GM13976 (cell line): Measurements from ENCODE around the gene LRRC41.
"Not testable (repeated sequence)": the region's sequence is repeated elsewhere in the genome, so short reads cannot be mapped to it uniquely, and the experiment has no call there.

Source experiments
- DNase-seq: peaks from one replicate; pipeline ENCODE4 v3.0.0; 2012; ENCODE audit warnings: low spot score
- CTCF ChIP-seq: IDR thresholded peaks from 2 replicates; pipeline ENCODE4 v1.5.1; 2012; ENCODE audit warnings: borderline replicate concordance, mild to moderate bottlenecking; ENCODE audit not compliant: insufficient read depth; ENCODE audit errors: extremely low read depth, missing control alignments, control extremely low read depth
- in situ Hi-C: fragments of 300-500 bp; cut with MboI; formaldehyde crosslinking; loops from one replicate; pipeline ENCODE4 v1.12.0; 2022; ENCODE audit warnings: low sequenced_read_pairs, mixed read lengths, inconsistent platforms; ENCODE audit not compliant: unreplicated experiment

Gene LRRC41

GRCh38 chr1:46342677-46343350, 39.4 kb upstream of the LRRC41 start:
- TF ChIP-seq CTCF: no peak
- DNase-seq: no peak
- in situ Hi-C loops: no loop called here

- in situ Hi-C loops: no loop called here
- TF ChIP-seq CTCF: no peak
- DNase-seq: peak; percentile 65
Measured at GRCh38 chr1:46342084-46342656, 38.8 kb upstream of the LRRC41 start.

GRCh38 chr1:46341222-46342083, 38.0 kb upstream of the LRRC41 start:
- no peak for TF ChIP-seq CTCF
- in situ Hi-C loops: no loop called here
- no peak for DNase-seq

GRCh38 chr1:46340404-46341221, 37.2 kb upstream of the LRRC41 start, which contains the start of gene NSUN4:
TSS of gene NSUN4 (plus strand) at chr1:46340807. CDS start at chr1:46340827, 20 bp downstream.
- in situ Hi-C loops: no loop called here
- peak; percentile 68 for TF ChIP-seq CTCF
- DNase-seq: peak; percentile 85

- in situ Hi-C loops, DNase-seq: not testable (repeated sequence)
Measured at GRCh38 chr1:46337409-46337808, 34.0 kb upstream of the LRRC41 start.

GRCh38 chr1:46335081-46335480, 31.7 kb upstream of the LRRC41 start:
- in situ Hi-C loops: no loop called here
- TF ChIP-seq CTCF: no peak
- DNase-seq: no peak
